Measurements from ENCODE around the gene VSIG10.

Gene VSIG10

DNA sequence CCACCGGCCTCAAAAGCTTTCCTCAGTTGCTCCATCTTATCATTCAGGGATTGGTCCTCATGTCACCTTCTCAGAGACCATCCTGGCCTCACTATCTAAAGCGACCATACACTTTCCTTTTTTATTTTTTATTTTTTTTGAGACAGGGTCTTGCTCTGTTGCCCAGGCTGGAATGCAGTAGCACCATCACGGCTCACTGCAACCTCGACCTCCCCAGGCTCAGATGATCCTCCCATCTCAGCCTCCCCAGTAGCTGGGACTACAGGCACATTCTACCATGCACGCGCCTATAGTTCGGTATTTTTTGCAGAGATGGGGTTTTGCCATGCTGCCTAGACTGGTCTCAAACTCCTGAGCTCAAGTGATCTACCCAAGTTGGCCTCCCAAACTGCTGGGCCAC lies 45.6 kb downstream of the VSIG10 start:
- H3K4me1 ChIP-seq (ENCODE audit: control insufficient read depth, low read length), result peaks cover 15% of the 10 kb centered on the region
- H3K9me2 ChIP-seq (replicated peaks; ENCODE audit: control insufficient read depth, low read length), result no peaks in the 10 kb centered on the region
- no peaks in the 10 kb centered on the region for H3K79me2 ChIP-seq (ENCODE audit: control insufficient read depth, low read length)

DNA sequence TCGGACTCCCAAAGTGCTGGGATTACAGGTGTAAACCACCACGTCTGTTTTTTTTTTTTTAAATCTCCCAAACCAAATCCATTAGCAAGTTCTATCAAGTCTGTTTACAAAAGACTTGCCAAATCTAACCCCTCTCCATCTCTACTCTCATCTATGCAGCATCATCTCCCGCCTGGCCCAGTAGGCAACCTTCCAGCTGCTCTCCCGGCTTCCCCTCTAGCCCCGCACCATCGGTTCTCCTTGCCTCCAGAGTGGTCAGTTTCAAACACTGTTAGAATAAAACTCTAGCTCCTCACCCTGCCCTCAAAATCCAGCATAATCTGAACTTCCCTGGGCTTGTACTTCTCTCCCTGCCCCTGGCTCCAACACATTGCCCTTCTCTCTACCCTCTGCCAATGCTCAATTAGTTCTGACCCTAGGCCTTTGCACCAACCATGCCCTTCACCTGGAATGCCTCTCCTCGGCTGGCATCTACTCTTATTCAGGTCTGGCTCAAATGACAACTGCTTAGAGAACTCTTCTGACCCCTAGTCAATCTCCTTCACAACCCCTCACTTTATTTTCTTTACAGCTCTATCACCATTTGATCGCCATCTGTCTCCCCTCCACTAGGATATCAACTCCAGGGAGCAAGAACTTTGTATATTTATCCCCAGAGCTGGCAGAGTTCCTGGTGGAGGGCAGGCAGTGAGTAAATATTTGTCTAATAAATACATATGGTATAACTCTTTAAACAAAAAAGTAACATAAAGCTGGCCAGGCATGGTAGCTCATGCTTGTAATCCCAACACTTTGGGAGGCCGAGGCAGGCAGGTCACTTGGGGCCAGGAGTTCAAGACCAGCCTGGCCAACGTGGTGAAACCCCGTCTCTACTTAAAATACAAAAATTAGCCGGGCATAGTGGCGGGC lies 47.7 kb downstream of the VSIG10 start:
- Histone ChIP-seq H3F3A (ENCODE audit: control insufficient read depth, insufficient read depth) (no peaks in the 10 kb centered on the region; the same call in 1 of the 2 replicates), H3K4me1 (ENCODE audit: control insufficient read depth, low read length) (peaks cover 4% of the 10 kb centered on the region; the same call in 1 of the 2 replicates), H3K9me3 (ENCODE audit: control insufficient read depth, insufficient read depth, low read length) (no peaks in the 10 kb centered on the region), H3K27ac (ENCODE audit: low read depth, low read length) (no peak overlapping the region), H4K20me1 (ENCODE audit: control insufficient read depth, insufficient read depth, low read depth, low read length) (no peaks in the 10 kb centered on the region), H3K4me2 (ENCODE audit: low read length) (no peak overlapping the region), H3K4me3 (ENCODE audit: low read length) (no peak overlapping the region), H3K9me2 (replicated peaks; ENCODE audit: control insufficient read depth, low read length) (no peaks in the 10 kb centered on the region), H3K79me2 (ENCODE audit: control insufficient read depth, low read length) (no peaks in the 10 kb centered on the region), H3K36me3 (ENCODE audit: control insufficient read depth, low read length) (no peaks in the 10 kb centered on the region), H3K27me3 (ENCODE audit: control insufficient read depth, low read length) (peaks cover 20% of the 10 kb centered on the region)
- TF ChIP-seq, protein P1, sequence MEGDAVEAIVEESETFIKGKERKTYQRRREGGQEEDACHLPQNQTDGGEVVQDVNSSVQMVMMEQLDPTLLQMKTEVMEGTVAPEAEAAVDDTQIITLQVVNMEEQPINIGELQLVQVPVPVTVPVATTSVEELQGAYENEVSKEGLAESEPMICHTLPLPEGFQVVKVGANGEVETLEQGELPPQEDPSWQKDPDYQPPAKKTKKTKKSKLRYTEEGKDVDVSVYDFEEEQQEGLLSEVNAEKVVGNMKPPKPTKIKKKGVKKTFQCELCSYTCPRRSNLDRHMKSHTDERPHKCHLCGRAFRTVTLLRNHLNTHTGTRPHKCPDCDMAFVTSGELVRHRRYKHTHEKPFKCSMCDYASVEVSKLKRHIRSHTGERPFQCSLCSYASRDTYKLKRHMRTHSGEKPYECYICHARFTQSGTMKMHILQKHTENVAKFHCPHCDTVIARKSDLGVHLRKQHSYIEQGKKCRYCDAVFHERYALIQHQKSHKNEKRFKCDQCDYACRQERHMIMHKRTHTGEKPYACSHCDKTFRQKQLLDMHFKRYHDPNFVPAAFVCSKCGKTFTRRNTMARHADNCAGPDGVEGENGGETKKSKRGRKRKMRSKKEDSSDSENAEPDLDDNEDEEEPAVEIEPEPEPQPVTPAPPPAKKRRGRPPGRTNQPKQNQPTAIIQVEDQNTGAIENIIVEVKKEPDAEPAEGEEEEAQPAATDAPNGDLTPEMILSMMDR (IDR thresholded peaks at IDR 0.05; ENCODE audit: low read depth, low read length, poor library complexity, severe bottlenecking), result no peak
- no peak for TF ChIP-seq EZH2phosphoT487 (IDR thresholded peaks at IDR 0.05; ENCODE audit: borderline replicate concordance, low read length)

More for the DNA sequence above, 45.6 kb downstream of the VSIG10 start:
- Histone ChIP-seq H3K27me3 (ENCODE audit: control insufficient read depth, low read length) (peaks cover 41% of the 10 kb centered on the region), H3F3A (ENCODE audit: control insufficient read depth, insufficient read depth) (no peaks in the 10 kb centered on the region; the same call in 1 of the 2 replicates), H3K4me3 (ENCODE audit: low read length) (no peak overlapping the region), H4K20me1 (ENCODE audit: control insufficient read depth, insufficient read depth, low read depth, low read length) (no peaks in the 10 kb centered on the region), H3K27ac (ENCODE audit: low read depth, low read length) (no peak overlapping the region), H3K9me3 (ENCODE audit: control insufficient read depth, insufficient read depth, low read length) (no peaks in the 10 kb centered on the region), H3K4me2 (ENCODE audit: low read length) (no peak overlapping the region), H3K36me3 (ENCODE audit: control insufficient read depth, low read length) (no peaks in the 10 kb centered on the region)
- TF ChIP-seq, protein P1 (IDR thresholded peaks at IDR 0.05; ENCODE audit: low read depth, low read length, poor library complexity, severe bottlenecking), result no peak
- TF ChIP-seq EZH2phosphoT487 (IDR thresholded peaks at IDR 0.05; ENCODE audit: borderline replicate concordance, low read length), result no peak

DNA sequence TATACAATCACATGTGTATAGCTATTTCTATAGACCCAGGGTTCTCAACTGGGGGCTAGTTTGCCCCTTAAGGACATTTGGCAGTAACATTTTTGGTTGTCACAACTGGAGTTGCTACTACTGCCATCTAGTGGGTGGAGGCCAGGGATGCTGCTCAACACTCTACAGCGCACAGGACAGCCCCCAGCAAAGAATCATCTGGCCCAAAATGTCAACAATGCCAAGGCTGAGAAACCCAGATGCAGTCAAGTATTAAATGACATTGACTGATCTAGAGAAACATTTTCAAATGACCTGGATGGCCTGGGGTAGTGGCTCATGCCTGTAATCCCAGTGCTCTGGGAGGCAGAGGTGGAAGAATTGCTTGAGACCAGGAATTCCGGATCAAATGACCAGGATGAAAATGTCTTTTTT lies 48.7 kb downstream of the VSIG10 start:
- Histone ChIP-seq H3K79me2 (ENCODE audit: control insufficient read depth, low read length) (no peaks in the 10 kb centered on the region), H3F3A (ENCODE audit: control insufficient read depth, insufficient read depth) (no peaks in the 10 kb centered on the region; the same call in 1 of the 2 replicates), H3K36me3 (ENCODE audit: control insufficient read depth, low read length) (no peaks in the 10 kb centered on the region), H3K4me2 (ENCODE audit: low read length) (no peak overlapping the region), H3K9me3 (ENCODE audit: control insufficient read depth, insufficient read depth, low read length) (no peaks in the 10 kb centered on the region), H3K9me2 (replicated peaks; ENCODE audit: control insufficient read depth, low read length) (no peaks in the 10 kb centered on the region), H3K27me3 (ENCODE audit: control insufficient read depth, low read length) (peaks cover 15% of the 10 kb centered on the region), H3K4me1 (ENCODE audit: control insufficient read depth, low read length) (0 out of 2 replicates have a peak, but pooled peaks cover under 1% of the 10 kb centered on the region), H3K27ac (ENCODE audit: low read depth, low read length) (no peak overlapping the region), H4K20me1 (ENCODE audit: control insufficient read depth, insufficient read depth, low read depth, low read length) (no peaks in the 10 kb centered on the region), H3K4me3 (ENCODE audit: low read length) (no peak overlapping the region)
- no peak for TF ChIP-seq EZH2phosphoT487 (IDR thresholded peaks at IDR 0.05; ENCODE audit: borderline replicate concordance, low read length)
- TF ChIP-seq, protein P1 (IDR thresholded peaks at IDR 0.05; ENCODE audit: low read depth, low read length, poor library complexity, severe bottlenecking), result peak; percentile 81

Measured in DOHH2 (cell line).